Measurements from ENCODE around the gene INPP4B.

DNA sequence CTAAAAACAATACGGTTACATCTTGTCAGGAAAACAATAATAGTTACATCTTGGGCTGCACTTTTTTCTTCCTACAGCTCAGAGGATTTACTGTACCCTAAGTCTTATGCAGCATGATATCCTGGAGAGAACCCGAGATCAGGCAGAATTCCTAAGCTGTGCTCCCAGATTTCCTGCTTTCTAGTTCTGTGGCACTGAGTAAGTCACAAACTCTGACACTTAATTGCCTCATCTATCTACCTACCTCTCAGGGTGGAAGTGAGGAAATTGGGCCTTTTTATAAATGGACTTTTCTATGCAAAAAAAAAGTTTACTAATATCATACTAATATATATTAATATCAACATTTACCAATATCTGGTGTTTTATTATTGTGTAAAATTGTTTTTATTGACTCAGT lies 438.5 kb downstream of the INPP4B start:
- TF ChIP-seq, protein P1, sequence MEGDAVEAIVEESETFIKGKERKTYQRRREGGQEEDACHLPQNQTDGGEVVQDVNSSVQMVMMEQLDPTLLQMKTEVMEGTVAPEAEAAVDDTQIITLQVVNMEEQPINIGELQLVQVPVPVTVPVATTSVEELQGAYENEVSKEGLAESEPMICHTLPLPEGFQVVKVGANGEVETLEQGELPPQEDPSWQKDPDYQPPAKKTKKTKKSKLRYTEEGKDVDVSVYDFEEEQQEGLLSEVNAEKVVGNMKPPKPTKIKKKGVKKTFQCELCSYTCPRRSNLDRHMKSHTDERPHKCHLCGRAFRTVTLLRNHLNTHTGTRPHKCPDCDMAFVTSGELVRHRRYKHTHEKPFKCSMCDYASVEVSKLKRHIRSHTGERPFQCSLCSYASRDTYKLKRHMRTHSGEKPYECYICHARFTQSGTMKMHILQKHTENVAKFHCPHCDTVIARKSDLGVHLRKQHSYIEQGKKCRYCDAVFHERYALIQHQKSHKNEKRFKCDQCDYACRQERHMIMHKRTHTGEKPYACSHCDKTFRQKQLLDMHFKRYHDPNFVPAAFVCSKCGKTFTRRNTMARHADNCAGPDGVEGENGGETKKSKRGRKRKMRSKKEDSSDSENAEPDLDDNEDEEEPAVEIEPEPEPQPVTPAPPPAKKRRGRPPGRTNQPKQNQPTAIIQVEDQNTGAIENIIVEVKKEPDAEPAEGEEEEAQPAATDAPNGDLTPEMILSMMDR (IDR thresholded peaks at IDR 0.05), result no peak
- TF ChIP-seq POLR2A (IDR thresholded peaks at IDR 0.05), result no peak

Data from uterus (tissue), 2 donors.